ENCODE results near the gene GFI1.

DNA sequence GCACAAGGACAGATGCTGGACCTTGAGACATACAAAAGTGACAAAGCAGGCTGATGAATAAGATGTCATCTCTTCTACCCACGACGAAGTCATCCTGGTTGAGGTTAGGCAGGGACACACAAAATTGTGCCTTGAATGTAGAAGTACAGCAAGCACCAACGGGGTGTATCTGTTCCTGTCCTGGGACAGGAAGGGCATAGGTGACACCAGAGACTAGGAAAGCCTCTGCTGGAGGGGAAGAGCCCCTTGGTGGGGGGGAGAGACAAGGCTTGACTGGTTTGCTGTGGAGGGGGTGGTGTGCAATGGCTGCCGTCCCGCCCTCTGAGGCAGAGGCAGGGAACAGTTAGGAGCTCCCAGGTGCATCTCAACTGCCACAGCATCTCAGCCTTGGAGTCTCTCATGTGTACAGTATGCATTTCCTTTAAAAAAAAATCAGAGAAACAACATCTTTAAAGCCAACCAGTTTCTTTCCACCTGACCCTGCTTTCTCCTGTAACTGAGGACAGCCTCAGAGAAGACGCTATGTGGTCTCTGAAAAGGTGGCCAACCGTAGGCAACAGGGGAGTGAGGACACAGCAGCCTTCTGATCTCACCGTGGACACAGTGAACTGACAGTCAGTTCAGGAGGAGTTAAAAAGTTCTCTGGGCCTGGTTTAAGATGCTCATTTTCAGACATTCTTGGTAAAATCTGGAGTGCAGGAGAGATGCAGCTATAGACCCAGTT, 17.7 kb upstream of the GFI1 start:
- TF ChIP-seq CTCF (IDR thresholded peaks at IDR 0.05) (no peak), POLR2A (IDR thresholded peaks at IDR 0.05) (no peak)

All from adrenal gland (tissue), 5 donors.